SU-DHL-6 (cell line): Measurements from ENCODE around the gene IP6K2.

Experiments used
- CTCF ChIP-seq: fragments of 200-600 bp; sonication (generic); IDR thresholded peaks from one replicate; pipeline ENCODE4 v1.5.1; 2017; ENCODE audit warnings: antibody characterized with exemption, mild to moderate bottlenecking, low read length, moderate library complexity; ENCODE audit not compliant: insufficient read depth, poor library complexity, severe bottlenecking
- EZH2phosphoT487 ChIP-seq: fragments of 200-600 bp; sonication (generic), shearing (Covaris generic); conservative IDR thresholded peaks from 2 replicates; pipeline ENCODE4 v1.6.1; 2018; ENCODE audit warnings: mild to moderate bottlenecking, antibody characterized with exemption, low read length, moderate library complexity, mixed read lengths

GRCh38 chr3:48750856-48751255 is 33.8 kb upstream of the IP6K2 start:
- TF ChIP-seq CTCF: no peak
- TF ChIP-seq EZH2phosphoT487: no peak
